CD14-positive monocyte (primary cell): Measurements from ENCODE around the gene FOXP1. TPM values are rescaled to one million over a fixed set of nuclear protein-coding genes. Genes with fewer than 3 reads are reported as not detected.

Experiments used
- DNase-seq, 3 donors: peaks; one replicate each; pipeline ENCODE4 v3.0.0-alpha.2; 2011 to 2022
- H2AFZ ChIP-seq: 2 replicates; pipeline ENCODE4 v1.6.0; 2012; ENCODE audit warnings: mild to moderate bottlenecking, low read depth, low read length, inconsistent platforms; ENCODE audit not compliant: insufficient read depth, poor library complexity, severe bottlenecking
- H3K27ac ChIP-seq, 2 donors: 1 replicate in 1 of 2; 2 replicates in 1 of 2; pipeline ENCODE4 v1.5.1; 2012 to 2013; ENCODE audit warnings: low read length in 2 of 2, control low read depth in 1 of 2, inconsistent platforms in 1 of 2, low read depth in 1 of 2, mild to moderate bottlenecking in 1 of 2
- H3K27me3 ChIP-seq, 2 donors: one replicate each; pipeline versions ENCODE4 v1.6.0 to v1.6.1; 2011 to 2013; ENCODE audit warnings: low read length in 2 of 2; ENCODE audit not compliant: control insufficient read depth in 2 of 2, insufficient read depth in 2 of 2
- H3K36me3 ChIP-seq, 2 donors: replicated peaks in 1 of 2; 1 replicate in 1 of 2; 2 replicates in 1 of 2; pipeline versions ENCODE4 v1.5.1 to v1.6.1; 2012 to 2013; ENCODE audit warnings: low read length in 2 of 2, control low read depth in 1 of 2, inconsistent platforms in 1 of 2, mild to moderate bottlenecking in 1 of 2; ENCODE audit not compliant: insufficient read depth in 2 of 2, control insufficient read depth in 1 of 2
- H3K4me1 ChIP-seq, 2 donors: 1 replicate in 1 of 2; 2 replicates in 1 of 2; pipeline versions ENCODE4 v1.5.1 to v1.6.1; 2012 to 2013; ENCODE audit warnings: low read length in 2 of 2, control low read depth in 1 of 2, inconsistent platforms in 1 of 2, mild to moderate bottlenecking in 1 of 2, moderate library complexity in 1 of 2; ENCODE audit not compliant: insufficient read depth in 2 of 2, control insufficient read depth in 1 of 2
- H3K4me2 ChIP-seq: replicated peaks from 2 replicates; pipeline ENCODE3; 2012; ENCODE audit warnings: low read length, moderate library complexity, mild to moderate bottlenecking; ENCODE audit not compliant: poor library complexity, severe bottlenecking; ENCODE audit errors: extremely low read depth
- H3K4me3 ChIP-seq, 3 experiments: fragments of 200-600 bp in 1 of 3; sonication (generic) in 1 of 3; replicated peaks in 1 of 3; 1 replicate in 2 of 3; 2 replicates in 1 of 3; pipeline ENCODE4 v1.5.1; 2011 to 2013; ENCODE audit warnings: low read length in 3 of 3, mild to moderate bottlenecking in 3 of 3, control low read depth in 2 of 3, low read depth in 2 of 3, inconsistent platforms in 1 of 3, moderate library complexity in 1 of 3
- H3K79me2 ChIP-seq: 2 replicates; pipeline ENCODE4 v1.6.0; 2012; ENCODE audit warnings: mild to moderate bottlenecking, control low read depth, inconsistent platforms, low read length, moderate library complexity; ENCODE audit not compliant: insufficient read depth
- H3K9ac ChIP-seq: 2 replicates; pipeline ENCODE4 v1.6.0; 2017; ENCODE audit warnings: low read length, mild to moderate bottlenecking; ENCODE audit not compliant: insufficient read depth, poor library complexity, severe bottlenecking
- H3K9me3 ChIP-seq, 2 donors: replicated peaks in 1 of 2; 1 replicate in 1 of 2; 2 replicates in 1 of 2; pipeline versions ENCODE4 v1.5.1 to v1.6.1; 2012 to 2013; ENCODE audit warnings: low read length in 2 of 2, control low read depth in 1 of 2; ENCODE audit not compliant: control insufficient read depth in 1 of 2, insufficient read depth in 1 of 2
- H4K20me1 ChIP-seq: 2 replicates; pipeline ENCODE4 v1.6.0; 2012; ENCODE audit warnings: mild to moderate bottlenecking, low read length, control low read depth, moderate library complexity; ENCODE audit not compliant: insufficient read depth
- H3K27ac Mint-ChIP-seq, 7 donors: one replicate each; pipeline ENCODE4 v1.8.0; 2020; ENCODE audit warnings: mild to moderate bottlenecking in 7 of 7, mixed read lengths in 7 of 7, moderate library complexity in 6 of 7, inconsistent platforms in 2 of 7
- H3K27me3 Mint-ChIP-seq, 3 donors: one replicate each; pipeline ENCODE4 v1.8.0; 2021 to 2022; ENCODE audit warnings: low read depth in 3 of 3, mild to moderate bottlenecking in 3 of 3, mixed read lengths in 3 of 3, moderate library complexity in 3 of 3, inconsistent platforms in 1 of 3
- H3K36me3 Mint-ChIP-seq, 2 donors: one replicate each; pipeline ENCODE4 v1.8.0; 2020; ENCODE audit warnings: mixed read lengths in 2 of 2, inconsistent platforms in 1 of 2, mild to moderate bottlenecking in 1 of 2
- H3K4me1 Mint-ChIP-seq: one replicate; pipeline ENCODE4 v1.8.0; 2020; ENCODE audit warnings: mild to moderate bottlenecking, mixed read lengths
- H3K4me3 Mint-ChIP-seq, 2 donors: one replicate each; pipeline ENCODE4 v1.8.0; 2020; ENCODE audit warnings: mild to moderate bottlenecking in 2 of 2, mixed read lengths in 2 of 2, moderate library complexity in 1 of 2
- H3K9me3 Mint-ChIP-seq, 7 donors: one replicate each; pipeline ENCODE4 v1.8.0; 2020 to 2022; ENCODE audit warnings: mixed read lengths in 7 of 7, mild to moderate bottlenecking in 6 of 7, moderate library complexity in 6 of 7, inconsistent platforms in 2 of 7
- WGBS: methylation state at CpG from one replicate; pipeline ENCODE4 v1.1.5; 2013; ENCODE audit warnings: missing lambda C conversion rate; ENCODE audit not compliant: insufficient coverage; 5-methylcytosine and 5-hydroxymethylcytosine counted together
- intact Hi-C, 2 donors: fragments of 100-400 bp; cut with micrococcal nuclease; formaldehyde crosslinking; loops; one replicate each; pipeline versions ENCODE4 v1.15.0 to v1.15.1; 2023
- polyA plus RNA-seq, 3 donors: library from polyadenylated mRNA; depleted of rRNA in 1 of 3; unstranded in 2 of 3; stranded (reverse) in 1 of 3; fragments of 300-500 nt in 2 of 3; fragments of >200 nt in 1 of 3; fragmentation: Illumina TruSeq in 2 of 3; gene quantifications; 1 replicate in 2 of 3; 2 replicates in 1 of 3; pipeline ENCODE4 v1.2.3, GENCODE V29; 2012 to 2021
- TF ChIP-seq, protein P1 (sequence below): fragments of 200-600 bp; IDR thresholded peaks from one replicate; pipeline ENCODE4 v1.8.0; 2022; ENCODE audit warnings: antibody characterized with exemption, mild to moderate bottlenecking

Gene FOXP1
- polyA plus RNA-seq, 3 donors: 25.7 to 42.6 (median 27.8) TPM

- no peaks in the 10 kb centered on the region for H3K36me3 ChIP-seq
- intact Hi-C loops: no loop called here
- no peak overlapping the region for H3K4me3 ChIP-seq
- no peak overlapping the region for H3K4me3 Mint-ChIP-seq
- no peaks in the 10 kb centered on the region for H3K27me3 Mint-ChIP-seq
- H3K4me1 Mint-ChIP-seq: peaks cover 37% of the 10 kb centered on the region
- 44% methylated on average over 3 of the region's 7 CpGs for WGBS
- no peaks in the 10 kb centered on the region for H3K27me3 ChIP-seq
- H3K9me3 ChIP-seq: no peaks in the 10 kb centered on the region
- no peak overlapping the region for H2AFZ ChIP-seq
- peak overlapping the region in 1 of 7 donors; percentile 33 for H3K27ac Mint-ChIP-seq
- peaks cover 0 to 1% of the 10 kb centered on the region in 2 donors for H3K36me3 Mint-ChIP-seq
- H4K20me1 ChIP-seq: peaks cover 59% of the 10 kb centered on the region
- H3K4me2 ChIP-seq: no peak overlapping the region
- no peaks in the 10 kb centered on the region for H3K9me3 Mint-ChIP-seq
- no peak for DNase-seq
- H3K27ac ChIP-seq: peak overlapping the region in 1 of 2 donors; percentile 6
- peaks cover 20 to 22% of the 10 kb centered on the region in 2 donors for H3K4me1 ChIP-seq
- H3K79me2 ChIP-seq: peaks cover 12% of the 10 kb centered on the region
- TF ChIP-seq, protein P1, sequence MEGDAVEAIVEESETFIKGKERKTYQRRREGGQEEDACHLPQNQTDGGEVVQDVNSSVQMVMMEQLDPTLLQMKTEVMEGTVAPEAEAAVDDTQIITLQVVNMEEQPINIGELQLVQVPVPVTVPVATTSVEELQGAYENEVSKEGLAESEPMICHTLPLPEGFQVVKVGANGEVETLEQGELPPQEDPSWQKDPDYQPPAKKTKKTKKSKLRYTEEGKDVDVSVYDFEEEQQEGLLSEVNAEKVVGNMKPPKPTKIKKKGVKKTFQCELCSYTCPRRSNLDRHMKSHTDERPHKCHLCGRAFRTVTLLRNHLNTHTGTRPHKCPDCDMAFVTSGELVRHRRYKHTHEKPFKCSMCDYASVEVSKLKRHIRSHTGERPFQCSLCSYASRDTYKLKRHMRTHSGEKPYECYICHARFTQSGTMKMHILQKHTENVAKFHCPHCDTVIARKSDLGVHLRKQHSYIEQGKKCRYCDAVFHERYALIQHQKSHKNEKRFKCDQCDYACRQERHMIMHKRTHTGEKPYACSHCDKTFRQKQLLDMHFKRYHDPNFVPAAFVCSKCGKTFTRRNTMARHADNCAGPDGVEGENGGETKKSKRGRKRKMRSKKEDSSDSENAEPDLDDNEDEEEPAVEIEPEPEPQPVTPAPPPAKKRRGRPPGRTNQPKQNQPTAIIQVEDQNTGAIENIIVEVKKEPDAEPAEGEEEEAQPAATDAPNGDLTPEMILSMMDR: no peak
- no peak overlapping the region for H3K9ac ChIP-seq
Measured at GRCh38 chr3:71127052-71127831, 456.3 kb downstream of the FOXP1 start.

- WGBS: no CpG with 5 or more reads among the region's 1 CpG
- Histone ChIP-seq H3K4me3 (no peak overlapping the region), H3K36me3 (no peaks in the 10 kb centered on the region), H2AFZ (no peak overlapping the region), H3K27ac (no peak overlapping the region), H3K79me2 (peaks cover 12% of the 10 kb centered on the region), H3K27me3 (no peaks in the 10 kb centered on the region), H3K9ac (no peak overlapping the region), H3K9me3 (no peaks in the 10 kb centered on the region), H3K4me1 (peaks cover 14 to 17% of the 10 kb centered on the region in 2 donors), H4K20me1 (peaks cover 57% of the 10 kb centered on the region), H3K4me2 (no peak overlapping the region)
- intact Hi-C loops: no loop called here
- Mint-ChIP-seq H3K4me3 (no peak overlapping the region), H3K27ac (no peak overlapping the region), H3K27me3 (no peaks in the 10 kb centered on the region), H3K9me3 (no peaks in the 10 kb centered on the region), H3K4me1 (peaks cover 30% of the 10 kb centered on the region), H3K36me3 (peaks cover 0 to 1% of the 10 kb centered on the region in 2 donors)
- no peak for DNase-seq
- TF ChIP-seq, protein P1: no peak
Measured at GRCh38 chr3:71125738-71126137, 457.8 kb downstream of the FOXP1 start.
